ENCODE measurements around the gene PCNX2. TPM values are rescaled to one million over a fixed set of nuclear protein-coding genes. Genes with fewer than 3 reads are reported as not detected.

PCNX2 gene
- total RNA-seq, 1 experiment from 2014 or later, result 9.1 TPM

- TF ChIP-seq CTCF (conservative IDR thresholded peaks at IDR 0.05; ENCODE audit: low read depth, low read length), result no peak
- no peak for TF ChIP-seq EZH2 (IDR thresholded peaks at IDR 0.05; ENCODE audit: borderline replicate concordance, low read depth, low read length, poor library complexity, severe bottlenecking)
- no peak for DNase-seq (ENCODE audit: low spot score)
- H3K4me1 ChIP-seq (ENCODE audit: insufficient read depth, low read length, poor library complexity, severe bottlenecking), result no peaks in the 10 kb centered on the region
- H3K36me3 ChIP-seq (ENCODE audit: insufficient read depth, low read length, poor library complexity, severe bottlenecking), result no peaks in the 10 kb centered on the region
- no peak overlapping the region for H3K27ac ChIP-seq (ENCODE audit: low read depth, low read length, poor library complexity, severe bottlenecking)
- H3K4me3 ChIP-seq (ENCODE audit: low read depth, low read length, poor library complexity, severe bottlenecking), result no peak overlapping the region
- no peaks in the 10 kb centered on the region for H3K27me3 ChIP-seq (replicated peaks; ENCODE audit: insufficient read depth, low read depth, low read length, poor library complexity)
- CTCF ChIA-PET, result no interaction called here
- intact Hi-C loops (cut with micrococcal nuclease; ENCODE audit: unreplicated experiment), result no loop called here
- no TSS peak for BruUV-seq (replicated peaks)
- POLR2A ChIA-PET (ENCODE audit: low non-redundant PET), result no interaction called here
- H3K9me3 ChIP-seq (ENCODE audit: low read depth, low read length, poor library complexity, severe bottlenecking), result no peaks in the 10 kb centered on the region
Observed at GRCh38 chr1:232998646-232999045, 296.9 kb downstream of the PCNX2 start.

GRCh38 chr1:232998138-232998537 is 297.4 kb downstream of the PCNX2 start:
- CTCF ChIA-PET, result no interaction called here
- H3K27ac ChIP-seq (ENCODE audit: low read depth, low read length, poor library complexity, severe bottlenecking), result no peak overlapping the region
- no peak for DNase-seq (ENCODE audit: low spot score)
- H3K9me3 ChIP-seq (ENCODE audit: low read depth, low read length, poor library complexity, severe bottlenecking), result no peaks in the 10 kb centered on the region
- POLR2A ChIA-PET (ENCODE audit: low non-redundant PET), result no interaction called here
- intact Hi-C loops (cut with micrococcal nuclease; ENCODE audit: unreplicated experiment), result no loop called here
- no peak for TF ChIP-seq EZH2 (IDR thresholded peaks at IDR 0.05; ENCODE audit: borderline replicate concordance, low read depth, low read length, poor library complexity, severe bottlenecking)
- no peaks in the 10 kb centered on the region for H3K4me1 ChIP-seq (ENCODE audit: insufficient read depth, low read length, poor library complexity, severe bottlenecking)
- no peaks in the 10 kb centered on the region for H3K27me3 ChIP-seq (replicated peaks; ENCODE audit: insufficient read depth, low read depth, low read length, poor library complexity)
- H3K36me3 ChIP-seq (ENCODE audit: insufficient read depth, low read length, poor library complexity, severe bottlenecking), result no peaks in the 10 kb centered on the region
- BruUV-seq (replicated peaks), result no TSS peak
- H3K4me3 ChIP-seq (ENCODE audit: low read depth, low read length, poor library complexity, severe bottlenecking), result no peak overlapping the region

GRCh38 chr1:232996143-232996542 is 299.4 kb downstream of the PCNX2 start:
- Histone ChIP-seq H3K27me3 (replicated peaks; ENCODE audit: insufficient read depth, low read depth, low read length, poor library complexity) (no peaks in the 10 kb centered on the region), H3K27ac (ENCODE audit: low read depth, low read length, poor library complexity, severe bottlenecking) (no peak overlapping the region), H3K36me3 (ENCODE audit: insufficient read depth, low read length, poor library complexity, severe bottlenecking) (no peaks in the 10 kb centered on the region), H3K9me3 (ENCODE audit: low read depth, low read length, poor library complexity, severe bottlenecking) (no peaks in the 10 kb centered on the region), H3K4me3 (ENCODE audit: low read depth, low read length, poor library complexity, severe bottlenecking) (no peak overlapping the region), H3K4me1 (ENCODE audit: insufficient read depth, low read length, poor library complexity, severe bottlenecking) (no peaks in the 10 kb centered on the region)
- no peak for DNase-seq (ENCODE audit: low spot score)
- TF ChIP-seq EZH2 (IDR thresholded peaks at IDR 0.05; ENCODE audit: borderline replicate concordance, low read depth, low read length, poor library complexity, severe bottlenecking) (no peak), CTCF (conservative IDR thresholded peaks at IDR 0.05; ENCODE audit: low read depth, low read length) (no peak)
- no TSS peak for BruUV-seq (replicated peaks)
- CTCF ChIA-PET, result no interaction called here
- POLR2A ChIA-PET (ENCODE audit: low non-redundant PET), result no interaction called here
- intact Hi-C loops (cut with micrococcal nuclease; ENCODE audit: unreplicated experiment), result no loop called here

- BruUV-seq (replicated peaks), result no TSS peak
- Histone ChIP-seq H3K27ac (ENCODE audit: low read depth, low read length, poor library complexity, severe bottlenecking) (no peak overlapping the region), H3K9me3 (ENCODE audit: low read depth, low read length, poor library complexity, severe bottlenecking) (no peaks in the 10 kb centered on the region), H3K27me3 (replicated peaks; ENCODE audit: insufficient read depth, low read depth, low read length, poor library complexity) (no peaks in the 10 kb centered on the region), H3K4me1 (ENCODE audit: insufficient read depth, low read length, poor library complexity, severe bottlenecking) (no peaks in the 10 kb centered on the region), H3K4me3 (ENCODE audit: low read depth, low read length, poor library complexity, severe bottlenecking) (no peak overlapping the region), H3K36me3 (ENCODE audit: insufficient read depth, low read length, poor library complexity, severe bottlenecking) (no peaks in the 10 kb centered on the region)
- no peak for DNase-seq (ENCODE audit: low spot score)
- ChIA-PET CTCF (no interaction called here), POLR2A (ENCODE audit: low non-redundant PET) (no interaction called here)
- intact Hi-C loops (cut with micrococcal nuclease; ENCODE audit: unreplicated experiment), result no loop called here
- TF ChIP-seq CTCF (conservative IDR thresholded peaks at IDR 0.05; ENCODE audit: low read depth, low read length) (no peak), EZH2 (IDR thresholded peaks at IDR 0.05; ENCODE audit: borderline replicate concordance, low read depth, low read length, poor library complexity, severe bottlenecking) (no peak)
Observed at GRCh38 chr1:232995189-232995588, 300.3 kb downstream of the PCNX2 start.
